Endothelial cell of umbilical vein (primary cell): Measurements from ENCODE around the gene NTN1. TPM values are rescaled to one million over a fixed set of nuclear protein-coding genes. Genes with fewer than 3 reads are reported as not detected.

Experiments
- BruUV-seq: library from RNA; stranded (reverse); fragments of 400-500 nt; replicated peaks from 2 replicates; lab custom pipeline; 2021; lab: Mats Ljungman, UMichigan
- CTCF ChIA-PET: fragments of 300-600, 350-600 bp; sonication (Branson Sonifier 250); formaldehyde crosslinking; loops from one replicate; lab custom pipeline; 2021; ENCODE audit warnings: antibody characterized with exemption, inconsistent platforms; lab: Charles Lee
- POLR2A ChIA-PET: fragments of 300-600, 350-600 bp; sonication (Branson Sonifier 250); formaldehyde crosslinking; loops from one replicate; lab custom pipeline; 2021; ENCODE audit warnings: antibody characterized with exemption, inconsistent platforms; lab: Charles Lee
- DNase-seq: peaks from one replicate; pipeline ENCODE4 v3.0.0-alpha.2; 2011; ENCODE audit warnings: low read depth, low spot score
- FAIRE-seq: peaks from 2 replicates; lab custom pipeline; 2011; peaks lifted over from hg19 to GRCh38; lab: Jason Lieb, UNC
- H2AFZ ChIP-seq: 2 replicates; pipeline ENCODE4 v1.6.0; 2012; ENCODE audit warnings: low read depth, low read length, control low read depth, inconsistent platforms
- H3K27ac ChIP-seq: 2 replicates; pipeline ENCODE4 v1.5.1; 2011; ENCODE audit warnings: low read depth, mild to moderate bottlenecking, control low read depth, low read length, moderate library complexity; ENCODE audit not compliant: insufficient read depth
- H3K27me3 ChIP-seq, 2 experiments: 2 replicates each; pipeline versions ENCODE4 v1.6.0 to v1.6.1; 2011; ENCODE audit warnings: low read length in 2 of 2, mixed read lengths in 1 of 2; ENCODE audit not compliant: control insufficient read depth in 2 of 2, insufficient read depth in 2 of 2
- H3K36me3 ChIP-seq, 2 experiments: 2 replicates in 1 of 2; 3 replicates in 1 of 2; pipeline ENCODE4 v1.5.1; 2011; ENCODE audit warnings: low read length in 2 of 2, mild to moderate bottlenecking in 1 of 2, moderate library complexity in 1 of 2; ENCODE audit not compliant: control insufficient read depth in 2 of 2, insufficient read depth in 2 of 2; ENCODE audit errors: extremely low read depth in 1 of 2
- H3K4me1 ChIP-seq: 3 replicates; pipeline ENCODE4 v1.5.1; 2011; ENCODE audit warnings: mild to moderate bottlenecking, low read length; ENCODE audit not compliant: control insufficient read depth, insufficient read depth; ENCODE audit errors: extremely low read depth
- H3K4me2 ChIP-seq: 2 replicates; pipeline ENCODE4 v1.6.1; 2011; ENCODE audit warnings: low read length, control low read depth, mixed read lengths; ENCODE audit not compliant: insufficient read depth
- H3K4me3 ChIP-seq, 3 experiments: fragments of 200-600 bp in 1 of 3; sonication (generic), shearing (Covaris generic) in 1 of 3; replicated peaks in 1 of 3; 2 replicates each; pipeline ENCODE4 v1.5.1; 2011 to 2016; ENCODE audit warnings: control low read depth in 3 of 3, low read length in 3 of 3, mild to moderate bottlenecking in 2 of 3, inconsistent platforms in 1 of 3, low read depth in 1 of 3, moderate library complexity in 1 of 3; ENCODE audit not compliant: insufficient read depth in 1 of 3
- H3K79me2 ChIP-seq: 2 replicates; pipeline ENCODE4 v1.6.0; 2012; ENCODE audit warnings: low read length, inconsistent platforms; ENCODE audit not compliant: control insufficient read depth, insufficient read depth
- H3K9ac ChIP-seq: replicated peaks from 2 replicates; pipeline ENCODE3; 2011; ENCODE audit warnings: low read length, control low read depth; ENCODE audit not compliant: insufficient read depth; ENCODE audit errors: extremely low read depth
- H3K9me1 ChIP-seq: replicated peaks from 3 replicates; pipeline ENCODE4 v1.6.0; 2011; ENCODE audit warnings: mild to moderate bottlenecking, low read length; ENCODE audit not compliant: control insufficient read depth, insufficient read depth; ENCODE audit errors: extremely low read depth
- H3K9me3 ChIP-seq: replicated peaks from 2 replicates; pipeline ENCODE4 v1.5.1; 2012; ENCODE audit warnings: low read length, inconsistent platforms; ENCODE audit not compliant: control insufficient read depth, insufficient read depth
- H4K20me1 ChIP-seq: replicated peaks from 2 replicates; pipeline ENCODE3; 2011; ENCODE audit warnings: mild to moderate bottlenecking, low read length; ENCODE audit not compliant: control insufficient read depth, insufficient read depth; ENCODE audit errors: extremely low read depth
- CTCF ChIP-seq, 2 donors: IDR thresholded peaks; 1 replicate in 1 of 2; 2 replicates in 1 of 2; pipeline ENCODE4 v1.5.1; 2011; ENCODE audit warnings: low read length in 2 of 2, mild to moderate bottlenecking in 2 of 2, moderate library complexity in 2 of 2, control low read depth in 1 of 2, inconsistent platforms in 1 of 2, low read depth in 1 of 2; ENCODE audit not compliant: insufficient read depth in 1 of 2; ENCODE audit errors: extremely low read depth in 1 of 2
- EZH2 ChIP-seq: IDR thresholded peaks from 2 replicates; pipeline ENCODE4 v1.6.1; 2012; ENCODE audit warnings: borderline replicate concordance, low read depth, mild to moderate bottlenecking, moderate library complexity, low read length, inconsistent platforms; ENCODE audit not compliant: severe bottlenecking
- FOS ChIP-seq: IDR thresholded peaks from 2 replicates; pipeline ENCODE4 v1.6.1; 2011; ENCODE audit warnings: mild to moderate bottlenecking, low read length, moderate library complexity, borderline replicate concordance; ENCODE audit not compliant: insufficient read depth
- GATA2 ChIP-seq: IDR thresholded peaks from 2 replicates; pipeline ENCODE4 v1.7.0; 2011; ENCODE audit warnings: low read depth, mild to moderate bottlenecking, moderate library complexity, mixed read lengths, low read length; ENCODE audit not compliant: insufficient read length, insufficient read depth
- JUN ChIP-seq: IDR thresholded peaks from 2 replicates; pipeline ENCODE4 v1.6.1; 2011; ENCODE audit warnings: borderline replicate concordance, low read depth; ENCODE audit not compliant: insufficient read length, insufficient read depth
- MAX ChIP-seq: IDR thresholded peaks from 2 replicates; pipeline ENCODE4 v1.6.1; 2011; ENCODE audit not compliant: insufficient read depth, insufficient read length
- MYC ChIP-seq: IDR thresholded peaks from one replicate; pipeline ENCODE4 v1.6.1; 2011; ENCODE audit warnings: mild to moderate bottlenecking, low read depth, low read length
- POLR2A ChIP-seq: IDR thresholded peaks from 2 replicates; pipeline ENCODE4 v1.6.1; 2012; ENCODE audit warnings: low read depth, mild to moderate bottlenecking, control low read depth, low read length
- POLR2AphosphoS5 ChIP-seq: IDR thresholded peaks from 2 replicates; pipeline ENCODE4 v1.6.1; 2012; ENCODE audit warnings: low read depth, mild to moderate bottlenecking, control low read depth, low read length, moderate library complexity; ENCODE audit not compliant: insufficient read depth
- dilution Hi-C: fragments of 300-500 bp; cut with MboI; formaldehyde crosslinking; loops from one replicate; pipeline ENCODE4 v1.15.0; 2019; ENCODE audit warnings: low sequenced_read_pairs; ENCODE audit not compliant: extremely low pct_ligation_motif_present
- intact Hi-C: fragments of 100-400 bp; cut with micrococcal nuclease; formaldehyde crosslinking; loops from one replicate; pipeline ENCODE4 v1.10.0; 2022
- polyA plus RNA-seq, 4 experiments: library from polyadenylated mRNA; depleted of rRNA in 3 of 4; stranded (reverse) in 3 of 4; unstranded in 1 of 4; fragments of >200 nt; gene quantifications; 2 replicates each; pipeline versions ENCODE4 v1.2.1 to v1.2.3, GENCODE V29; 2011 to 2012; ENCODE audit warnings: missing spikeins in 1 of 4
- total RNA-seq: library from RNA; stranded (reverse); gene quantifications from 2 replicates; pipeline ENCODE4 v1.2.3, GENCODE V29; 2021

NTN1 gene
- total and polyA plus RNA-seq, 2 donors (not counting 3 experiments of a cell fraction or from before 2014, with no cell fraction given) = 0.10 to 0.18 TPM

GRCh38 chr17:9212376-9213302, 191.3 kb downstream of the NTN1 start:
- FAIRE-seq (no peak), DNase-seq (no peak)
- no peaks in the 10 kb centered on the region for H3K4me1 ChIP-seq
- ChIA-PET CTCF (no interaction called here), POLR2A (no interaction called here)
- no peak overlapping the region for H3K27ac ChIP-seq
- H3K4me3 ChIP-seq = no peak overlapping the region
- H3K9me1 ChIP-seq = no peaks in the 10 kb centered on the region
- intact Hi-C loops (no loop called here), dilution Hi-C loops (no loop called here)
- BruUV-seq = no TSS peak
- H2AFZ ChIP-seq = no peak overlapping the region
- no peaks in the 10 kb centered on the region for H3K36me3 ChIP-seq
- H3K27me3 ChIP-seq = no peaks in the 10 kb centered on the region
- no peaks in the 10 kb centered on the region for H3K9me3 ChIP-seq
- no peaks in the 10 kb centered on the region for H3K79me2 ChIP-seq
- H4K20me1 ChIP-seq = no peaks in the 10 kb centered on the region
- no peak overlapping the region for H3K9ac ChIP-seq
- H3K4me2 ChIP-seq = no peak overlapping the region
- TF ChIP-seq POLR2A (no peak), MYC (no peak), CTCF (IDR thresholded peaks at IDR 0.05; ENCODE audit: extremely low read depth in 1 of 2, insufficient read depth in 1 of 2, low read depth in 1 of 2, low read length in 2 of 2) (no peak), EZH2 (no peak), POLR2AphosphoS5 (no peak), MAX (no peak), GATA2 (no peak), JUN (no peak), FOS (no peak)
